Cardiac fibroblast (primary cell): Measurements from ENCODE around the gene GARIN3.
A peak's percentile ranks its signal among the peaks of the same experiment; 100 is the strongest.

Experiments used
- DNase-seq, 2 donors: peaks; one replicate each; pipeline versions ENCODE4 v3.0.0 to v3.0.0-alpha.2; 2010; ENCODE audit warnings: low read depth in 2 of 2
- H3K4me3 ChIP-seq, 2 donors: replicated peaks in 1 of 2; 1 replicate in 1 of 2; 2 replicates in 1 of 2; pipeline ENCODE4 v1.5.1; 2011; ENCODE audit warnings: low read depth in 2 of 2, low read length in 2 of 2, mild to moderate bottlenecking in 2 of 2, moderate library complexity in 1 of 2
- CTCF ChIP-seq: IDR thresholded peaks from one replicate; pipeline ENCODE4 v1.5.1; 2011; ENCODE audit warnings: low read depth, mild to moderate bottlenecking, low read length, inconsistent platforms

The GARIN3 gene

GRCh38 chr5:157168286-157168685 is 2.2 kb upstream of the GARIN3 start:
- H3K4me3 ChIP-seq = no peak overlapping the region
- DNase-seq = no peak
- no peak for TF ChIP-seq CTCF

- TF ChIP-seq CTCF = no peak
- no peak overlapping the region for H3K4me3 ChIP-seq
- peak in 1 of 2 donors; percentile 2 for DNase-seq
Observed at GRCh38 chr5:157167214-157167621, 1.2 kb upstream of the GARIN3 start.

GRCh38 chr5:157165668-157166067 is 396 bp downstream of the GARIN3 start:
- no peak for DNase-seq
- no peak for TF ChIP-seq CTCF
- H3K4me3 ChIP-seq = no peak overlapping the region

DNA sequence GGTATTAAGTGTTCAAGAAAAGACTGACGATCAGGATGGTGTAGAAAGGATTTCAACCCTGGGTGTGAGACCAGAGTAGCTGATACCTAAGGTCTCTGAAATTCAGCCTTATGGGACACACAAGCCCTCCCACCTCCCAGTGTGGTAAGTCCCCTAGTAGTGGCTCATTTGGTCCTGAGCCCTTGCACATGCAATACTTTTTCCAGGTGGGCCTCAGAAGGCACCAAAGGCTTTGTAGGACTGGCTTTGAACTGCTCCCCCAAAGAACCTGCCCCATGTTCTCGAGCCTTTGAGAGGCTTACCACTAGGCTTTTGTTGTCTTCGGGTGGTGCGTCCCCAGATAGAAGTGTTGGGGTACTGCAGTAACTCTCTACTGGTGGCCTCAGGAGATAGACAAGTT is 803 bp downstream of the GARIN3 start:
- no peak for TF ChIP-seq CTCF
- DNase-seq = no peak
- H3K4me3 ChIP-seq = no peak overlapping the region

GRCh38 chr5:157164521-157164920 is 1.5 kb downstream of the GARIN3 start:
- no peak overlapping the region for H3K4me3 ChIP-seq
- no peak for DNase-seq
- no peak for TF ChIP-seq CTCF

DNA sequence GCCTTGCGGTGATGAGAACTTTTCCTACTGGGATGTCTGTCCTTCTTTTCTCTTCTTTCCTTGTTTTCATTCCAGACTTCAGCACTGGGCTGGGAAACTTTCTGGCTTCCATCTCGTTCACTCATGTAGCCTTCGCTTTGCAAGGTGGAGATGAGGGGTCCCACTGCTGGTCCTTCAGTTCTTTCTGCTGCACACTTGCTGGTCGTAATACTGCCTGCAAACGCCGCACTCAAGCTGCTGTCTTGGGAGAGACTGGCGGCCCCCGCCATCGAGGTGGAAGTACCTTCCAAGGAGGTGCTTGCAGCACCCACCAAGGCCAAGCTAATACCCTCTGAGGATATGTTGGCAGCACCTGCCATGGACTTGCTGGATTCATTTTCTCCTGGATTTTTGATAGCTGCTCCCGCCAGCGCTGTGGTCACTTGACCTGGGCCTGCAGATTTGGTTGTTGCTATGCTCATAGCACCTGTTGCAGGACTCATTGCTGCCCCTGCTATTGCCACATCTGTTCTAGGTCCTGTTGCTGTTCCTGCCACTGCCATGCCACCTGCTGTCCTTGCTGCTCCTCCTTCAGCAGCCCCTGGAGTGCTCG is 3.0 kb downstream of the GARIN3 start:
- TF ChIP-seq CTCF = no peak
- H3K4me3 ChIP-seq = no peak overlapping the region
- DNase-seq = no peak

GRCh38 chr5:157161996-157162395 is 4.1 kb downstream of the GARIN3 start:
- no peak for TF ChIP-seq CTCF
- H3K4me3 ChIP-seq = no peak overlapping the region
- no peak for DNase-seq
